NCI-H69 (cell line): ENCODE data around the gene RNASEH2A.

Experiments used
- DNase-seq: peaks from one replicate; lab custom pipeline; 2025; lab: John Stamatoyannopoulos, UW

The RNASEH2A gene

GRCh38 chr19:12783291-12783848 lies 23.0 kb upstream of the RNASEH2A start:
- DNase-seq = peak; percentile 70

GRCh38 chr19:12783849-12784393 lies 22.5 kb upstream of the RNASEH2A start:
- DNase-seq = peak; percentile 47

GRCh38 chr19:12784394-12784870 lies 22.0 kb upstream of the RNASEH2A start:
- DNase-seq = peak; percentile 46

GRCh38 chr19:12784871-12785430 lies 21.4 kb upstream of the RNASEH2A start:
- peak; percentile 46 for DNase-seq

- DNase-seq = peak; percentile 49
Observed at GRCh38 chr19:12785431-12786031, 20.9 kb upstream of the RNASEH2A start.

- DNase-seq = peak; percentile 29
Observed at GRCh38 chr19:12786141-12786870, 20.1 kb upstream of the RNASEH2A start.

GRCh38 chr19:12786952-12787351 lies 19.4 kb upstream of the RNASEH2A start:
- no peak for DNase-seq

GRCh38 chr19:12787458-12787857 lies 18.9 kb upstream of the RNASEH2A start:
- no peak for DNase-seq

- DNase-seq = peak; percentile 56
Observed at GRCh38 chr19:12788042-12788681, 18.2 kb upstream of the RNASEH2A start.

GRCh38 chr19:12788682-12789097 lies 17.7 kb upstream of the RNASEH2A start:
- peak; percentile 96 for DNase-seq

GRCh38 chr19:12789098-12789903 lies 17.1 kb upstream of the RNASEH2A start:
- DNase-seq = peak; percentile 95

- DNase-seq = peak; percentile 99
Observed at GRCh38 chr19:12789904-12790619, 16.3 kb upstream of the RNASEH2A start.

- peak; percentile 58 for DNase-seq
Observed at GRCh38 chr19:12790628-12791344, 15.6 kb upstream of the RNASEH2A start.

- DNase-seq = peak; percentile 99
Observed at GRCh38 chr19:12791345-12792050, 14.9 kb upstream of the RNASEH2A start, which contains the start of gene JUNB. Gene JUNB (plus strand): TSS chr19:12791486. CDS start chr19:12791772, 286 bp downstream.

- DNase-seq = peak; percentile 89
Observed at GRCh38 chr19:12792051-12792852, 14.1 kb upstream of the RNASEH2A start.

- DNase-seq = peak; percentile 66
Observed at GRCh38 chr19:12792853-12793289, 13.5 kb upstream of the RNASEH2A start.

GRCh38 chr19:12793290-12794195 lies 12.8 kb upstream of the RNASEH2A start:
- peak; percentile 96 for DNase-seq
